22Rv1 (cell line): Measurements from ENCODE around the gene GOLGA8S.

Experiments
- CTCF ChIP-seq: fragments of 450-650 bp; IDR thresholded peaks from 2 replicates; pipeline ENCODE4 v1.5.1; 2017; ENCODE audit warnings: mild to moderate bottlenecking
- ZFX ChIP-seq: fragments of 450-650 bp; IDR thresholded peaks from 2 replicates; pipeline ENCODE4 v1.6.1; 2017; ENCODE audit warnings: antibody characterized with exemption, borderline replicate concordance

- TF ChIP-seq CTCF = no peak
- TF ChIP-seq ZFX = no peak
Observed at GRCh38 chr15:23372284-23372683, 17.7 kb downstream of the GOLGA8S start.
